ENCODE data around the gene PNKD. TPM values are rescaled to one million over a fixed set of nuclear protein-coding genes. Genes with fewer than 3 reads are reported as not detected.

The PNKD gene
- polyA plus RNA-seq, 2 of the 4 experiments (the other 2 are of a cell fraction) = 46.2 to 51.7 TPM

GRCh38 chr2:218274586-218274985 lies 4.3 kb downstream of the PNKD start:
- CTCF ChIA-PET = interaction anchor here (1.0 to 6.5 kb wide), 10 partner anchors 10 to 192 kb away, joined by 3 to 105 read pairs (median 6); partner anchors contain the start of genes CATIP and TMBIM1
- TF ChIP-seq CHD4 (IDR thresholded peaks at IDR 0.05; ENCODE audit: borderline replicate concordance) = no peak
- H3K4me1 ChIP-seq = peaks cover 21% of the 10 kb centered on the region
- FAIRE-seq (no peak), ATAC-seq (no peak), DNase-seq (ENCODE audit: low read depth in 1 of 2, low spot score in 1 of 2) (no peak)
- POLR2A ChIA-PET = interaction anchor here (1.6 kb wide), 1 partner anchor 12 kb away, joined by 5 read pairs; no protein-coding TSS in a partner anchor
- H3K27ac ChIP-seq = no peak overlapping the region
- WGBS (ENCODE audit: missing lambda C conversion rate) = 91% methylated on average over 4 of the region's 4 CpGs
- no peaks in the 10 kb centered on the region for H3K9me3 ChIP-seq
- no peak overlapping the region for H3K4me2 ChIP-seq
- no peak overlapping the region for H3K4me3 ChIP-seq

GRCh38 chr2:218275371-218276072 lies 5.2 kb downstream of the PNKD start:
- no peak for ATAC-seq
- Histone ChIP-seq H3K27ac (no peak overlapping the region), H3K9me3 (no peaks in the 10 kb centered on the region), H3K4me3 (no peak overlapping the region), H3K4me2 (no peak overlapping the region), H3K4me1 (peaks cover 21% of the 10 kb centered on the region)
- TF ChIP-seq CBX2 (IDR thresholded peaks at IDR 0.05; ENCODE audit: borderline replicate concordance, low read depth) = no peak
- no peak for TF ChIP-seq RAD21 (conservative IDR thresholded peaks at IDR 0.05 in 1 of 2, IDR thresholded peaks at IDR 0.05 in 1 of 2)
- TF ChIP-seq BCL3 (IDR thresholded peaks at IDR 0.05) = no peak
- no peak for TF ChIP-seq MAFK (IDR thresholded peaks at IDR 0.05; ENCODE audit: partially characterized antibody)
- no peak for TF ChIP-seq MAX (IDR thresholded peaks at IDR 0.05)
- no peak for TF ChIP-seq RFX5 (IDR thresholded peaks at IDR 0.05)
- TF ChIP-seq PHF8 (IDR thresholded peaks at IDR 0.05; ENCODE audit: borderline replicate concordance, low read depth) = no peak
- no peak for TF ChIP-seq POLR2AphosphoS2 (conservative IDR thresholded peaks at IDR 0.05; ENCODE audit: low read length)
- TF ChIP-seq ZSCAN20 (CRISPR knock-in tag; IDR thresholded peaks at IDR 0.05) = no peak
- no peak for TF ChIP-seq ESRRA (IDR thresholded peaks at IDR 0.05; ENCODE audit: borderline replicate concordance, low read length)
- no peak for TF ChIP-seq ELK1 (IDR thresholded peaks at IDR 0.05; ENCODE audit: low read depth, low read length)
- TF ChIP-seq TP53 (CRISPR knock-in tag; IDR thresholded peaks at IDR 0.05) = no peak
- no peak for TF ChIP-seq BHLHE40 (IDR thresholded peaks at IDR 0.05; ENCODE audit: low read depth, low read length)
- TF ChIP-seq KDM5A (IDR thresholded peaks at IDR 0.05) = no peak
- TF ChIP-seq FOXS1 (CRISPR knock-in tag; IDR thresholded peaks at IDR 0.05) = no peak
- FAIRE-seq = no peak
- 93% methylated on average over 9 of the region's 9 CpGs for WGBS (ENCODE audit: missing lambda C conversion rate)
- DNase-seq (ENCODE audit: low read depth in 1 of 2, low spot score in 1 of 2) = no peak
- CTCF ChIA-PET = interaction anchor here (0.6 to 6.5 kb wide), 13 partner anchors 9 to 372 kb away, joined by 3 to 105 read pairs (median 5); partner anchors contain the start of genes CATIP and TMBIM1
- POLR2A ChIA-PET = interaction anchor here (1.6 kb wide), 1 partner anchor 12 kb away, joined by 5 read pairs; no protein-coding TSS in a partner anchor

- 95% methylated on average over 12 of the region's 12 CpGs for whole genome bisulfite sequencing (ENCODE audit: missing lambda C conversion rate)
- ChIA-PET CTCF (interaction anchor here (1.7 to 2.9 kb wide), 3 partner anchors 25 to 491 kb away, joined by 3 to 18 read pairs (median 4); partner anchors contain the start of gene CATIP), POLR2A (no interaction called here)
- Histone ChIP-seq H3K4me3 (no peak overlapping the region), H3K4me1 (peaks cover 10% of the 10 kb centered on the region), H3K9me3 (no peaks in the 10 kb centered on the region), H3K27ac (no peak overlapping the region), H3K4me2 (no peak overlapping the region)
- no peak for DNase-seq (ENCODE audit: low read depth in 1 of 2, low spot score in 1 of 2)
- FAIRE-seq = no peak
- peak in 1 of 2 experiments; percentile 23; a peak in 1 of 6 replicates for ATAC-seq
- TF ChIP-seq, protein P1, sequence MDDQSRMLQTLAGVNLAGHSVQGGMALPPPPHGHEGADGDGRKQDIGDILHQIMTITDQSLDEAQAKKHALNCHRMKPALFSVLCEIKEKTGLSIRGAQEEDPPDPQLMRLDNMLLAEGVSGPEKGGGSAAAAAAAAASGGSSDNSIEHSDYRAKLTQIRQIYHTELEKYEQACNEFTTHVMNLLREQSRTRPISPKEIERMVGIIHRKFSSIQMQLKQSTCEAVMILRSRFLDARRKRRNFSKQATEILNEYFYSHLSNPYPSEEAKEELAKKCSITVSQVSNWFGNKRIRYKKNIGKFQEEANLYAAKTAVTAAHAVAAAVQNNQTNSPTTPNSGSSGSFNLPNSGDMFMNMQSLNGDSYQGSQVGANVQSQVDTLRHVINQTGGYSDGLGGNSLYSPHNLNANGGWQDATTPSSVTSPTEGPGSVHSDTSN (IDR thresholded peaks at IDR 0.05) = no peak
- TF ChIP-seq MYC (IDR thresholded peaks at IDR 0.05; ENCODE audit: borderline replicate concordance, low read length) (no peak), JUN (IDR thresholded peaks at IDR 0.05) (no peak)
- TF ChIP-seq, protein P2, sequence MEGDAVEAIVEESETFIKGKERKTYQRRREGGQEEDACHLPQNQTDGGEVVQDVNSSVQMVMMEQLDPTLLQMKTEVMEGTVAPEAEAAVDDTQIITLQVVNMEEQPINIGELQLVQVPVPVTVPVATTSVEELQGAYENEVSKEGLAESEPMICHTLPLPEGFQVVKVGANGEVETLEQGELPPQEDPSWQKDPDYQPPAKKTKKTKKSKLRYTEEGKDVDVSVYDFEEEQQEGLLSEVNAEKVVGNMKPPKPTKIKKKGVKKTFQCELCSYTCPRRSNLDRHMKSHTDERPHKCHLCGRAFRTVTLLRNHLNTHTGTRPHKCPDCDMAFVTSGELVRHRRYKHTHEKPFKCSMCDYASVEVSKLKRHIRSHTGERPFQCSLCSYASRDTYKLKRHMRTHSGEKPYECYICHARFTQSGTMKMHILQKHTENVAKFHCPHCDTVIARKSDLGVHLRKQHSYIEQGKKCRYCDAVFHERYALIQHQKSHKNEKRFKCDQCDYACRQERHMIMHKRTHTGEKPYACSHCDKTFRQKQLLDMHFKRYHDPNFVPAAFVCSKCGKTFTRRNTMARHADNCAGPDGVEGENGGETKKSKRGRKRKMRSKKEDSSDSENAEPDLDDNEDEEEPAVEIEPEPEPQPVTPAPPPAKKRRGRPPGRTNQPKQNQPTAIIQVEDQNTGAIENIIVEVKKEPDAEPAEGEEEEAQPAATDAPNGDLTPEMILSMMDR (IDR thresholded peaks at IDR 0.05) = peak; percentile 12; the same call in 1 of the 3 replicates
Observed at GRCh38 chr2:218276986-218277755, 6.9 kb downstream of the PNKD start.
